Stimulated activated memory B cell treated with anti-CD40 and anti-IgM and Interleukin-4, amounts not matched to agents 10 μg/mL and 1 μg/mL and 100 μg/mL, for 72 hours (primary cell): Measurements from ENCODE around the gene TRIM2.

ENCODE experiments used
- ATAC-seq: fragments of 150-1000 bp; cut with Tn5 transposase; 2 replicates; pipeline ENCODE4 v1.10.0; 2021
- H3K27ac Mint-ChIP-seq: one replicate; pipeline ENCODE4 v1.8.0; 2022; ENCODE audit warnings: mild to moderate bottlenecking, mixed read lengths
- H3K27me3 Mint-ChIP-seq: one replicate; pipeline ENCODE4 v1.8.0; 2022; ENCODE audit warnings: mixed read lengths
- H3K36me3 Mint-ChIP-seq: one replicate; pipeline ENCODE4 v1.8.0; 2022; ENCODE audit warnings: mixed read lengths
- H3K4me1 Mint-ChIP-seq: one replicate; pipeline ENCODE4 v1.8.0; 2022; ENCODE audit warnings: mixed read lengths
- H3K4me3 Mint-ChIP-seq: one replicate; pipeline ENCODE4 v1.8.0; 2022; ENCODE audit warnings: mild to moderate bottlenecking, moderate library complexity, mixed read lengths
- H3K9me3 Mint-ChIP-seq: one replicate; pipeline ENCODE4 v1.8.0; 2022; ENCODE audit warnings: mixed read lengths

TRIM2 gene

GRCh38 chr4:153364061-153364460 is 159.8 kb downstream of the TRIM2 start:
- peaks cover 5% of the 10 kb centered on the region for H3K36me3 Mint-ChIP-seq
- peaks cover 7% of the 10 kb centered on the region for H3K4me1 Mint-ChIP-seq
- no peak overlapping the region for H3K27ac Mint-ChIP-seq
- H3K4me3 Mint-ChIP-seq = no peak overlapping the region
- ATAC-seq = no peak
- no peaks in the 10 kb centered on the region for H3K9me3 Mint-ChIP-seq
- no peaks in the 10 kb centered on the region for H3K27me3 Mint-ChIP-seq

GRCh38 chr4:153365003-153365402 is 160.8 kb downstream of the TRIM2 start:
- H3K9me3 Mint-ChIP-seq = no peaks in the 10 kb centered on the region
- peaks cover 5% of the 10 kb centered on the region for H3K36me3 Mint-ChIP-seq
- H3K27me3 Mint-ChIP-seq = no peaks in the 10 kb centered on the region
- no peak overlapping the region for H3K27ac Mint-ChIP-seq
- peaks cover 7% of the 10 kb centered on the region for H3K4me1 Mint-ChIP-seq
- peak; percentile 63 for ATAC-seq
- H3K4me3 Mint-ChIP-seq = no peak overlapping the region

DNA sequence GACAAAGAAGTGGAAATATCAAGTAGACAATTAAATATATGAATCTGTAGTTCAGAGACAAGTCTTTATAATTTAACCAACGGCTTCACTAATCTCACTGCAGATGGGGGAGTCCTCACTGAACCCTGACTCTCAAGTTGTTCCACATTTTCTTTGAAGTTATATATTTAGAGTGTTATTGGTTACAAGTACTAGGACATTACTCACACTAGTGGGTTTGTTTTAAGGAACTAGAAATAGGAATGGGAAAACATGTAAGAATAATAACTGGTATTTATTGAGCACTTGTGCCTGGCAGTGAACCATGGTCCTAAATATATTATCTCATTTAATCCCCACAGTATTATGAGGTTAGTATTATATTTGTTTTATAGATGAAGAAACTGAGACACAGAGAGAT is 162.2 kb downstream of the TRIM2 start:
- Mint-ChIP-seq H3K4me3 (no peak overlapping the region), H3K27ac (peak overlapping the region; percentile 29), H3K36me3 (peaks cover 5% of the 10 kb centered on the region), H3K27me3 (no peaks in the 10 kb centered on the region), H3K4me1 (peaks cover 7% of the 10 kb centered on the region), H3K9me3 (no peaks in the 10 kb centered on the region)
- no peak for ATAC-seq

DNA sequence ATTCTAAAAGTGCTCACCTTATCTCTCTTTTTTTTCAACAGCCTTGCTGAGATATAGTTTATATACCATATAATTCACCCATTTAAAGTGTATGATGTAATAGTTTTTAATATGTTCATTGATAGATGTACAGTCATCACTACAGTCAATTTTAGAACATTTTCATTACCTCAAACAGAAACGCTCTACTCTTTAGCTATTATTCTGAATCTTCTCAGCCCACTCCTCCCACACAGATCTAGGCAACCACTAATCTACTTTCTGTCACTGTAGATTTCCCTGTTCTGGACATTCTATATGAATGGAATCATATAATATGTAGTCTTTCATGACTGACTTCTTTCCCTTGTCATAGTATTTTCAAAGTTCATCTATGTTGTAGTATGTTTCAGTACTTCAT is 162.8 kb downstream of the TRIM2 start:
- no peak overlapping the region for H3K4me3 Mint-ChIP-seq
- peaks cover 7% of the 10 kb centered on the region for H3K4me1 Mint-ChIP-seq
- H3K36me3 Mint-ChIP-seq = peaks cover 5% of the 10 kb centered on the region
- no peaks in the 10 kb centered on the region for H3K9me3 Mint-ChIP-seq
- no peaks in the 10 kb centered on the region for H3K27me3 Mint-ChIP-seq
- peak overlapping the region; percentile 29 for H3K27ac Mint-ChIP-seq
- ATAC-seq = no peak

- Mint-ChIP-seq H3K27ac (no peak overlapping the region), H3K9me3 (no peaks in the 10 kb centered on the region), H3K36me3 (peaks cover 10% of the 10 kb centered on the region), H3K4me3 (no peak overlapping the region), H3K4me1 (peaks cover 7% of the 10 kb centered on the region), H3K27me3 (no peaks in the 10 kb centered on the region)
- ATAC-seq = no peak
These were observed 164.8 kb downstream of the TRIM2 start for GRCh38 chr4:153369021-153369420.

DNA sequence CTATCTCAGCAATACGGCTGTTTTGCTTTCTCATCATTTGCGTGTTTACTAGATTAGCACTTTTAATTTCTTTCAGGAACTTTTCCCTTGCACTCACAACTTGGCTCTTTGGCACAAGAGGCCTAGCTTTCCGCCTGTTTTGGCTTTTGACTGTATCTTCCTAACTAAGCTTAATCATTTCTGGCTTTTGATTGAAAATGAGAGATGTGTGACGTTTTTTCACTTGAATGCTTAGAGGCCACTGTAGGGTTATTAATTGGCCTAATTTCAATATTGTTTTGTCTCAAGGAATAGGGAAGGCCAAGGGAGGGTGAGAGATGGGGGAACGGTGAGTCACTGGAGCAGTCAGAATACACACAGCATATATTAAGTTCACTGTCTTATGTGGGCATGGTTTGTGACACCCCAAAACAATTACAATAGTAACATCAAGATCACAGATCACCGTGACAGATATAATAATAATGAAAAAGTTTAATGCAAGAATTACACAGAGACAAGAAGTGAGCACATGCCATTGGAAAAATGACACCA is 167.5 kb downstream of the TRIM2 start:
- no peaks in the 10 kb centered on the region for H3K9me3 Mint-ChIP-seq
- H3K27me3 Mint-ChIP-seq = no peaks in the 10 kb centered on the region
- no peak for ATAC-seq
- H3K27ac Mint-ChIP-seq = no peak overlapping the region
- H3K36me3 Mint-ChIP-seq = peaks cover 10% of the 10 kb centered on the region
- no peak overlapping the region for H3K4me3 Mint-ChIP-seq
- peaks cover 7% of the 10 kb centered on the region for H3K4me1 Mint-ChIP-seq

GRCh38 chr4:153372967-153373562 is 168.8 kb downstream of the TRIM2 start:
- Mint-ChIP-seq H3K36me3 (peaks cover 5% of the 10 kb centered on the region), H3K9me3 (no peaks in the 10 kb centered on the region), H3K27me3 (no peaks in the 10 kb centered on the region), H3K4me3 (no peak overlapping the region), H3K27ac (no peak overlapping the region), H3K4me1 (no peaks in the 10 kb centered on the region)
- ATAC-seq = no peak

- Mint-ChIP-seq H3K9me3 (no peaks in the 10 kb centered on the region), H3K27ac (no peak overlapping the region), H3K4me1 (peaks cover 8% of the 10 kb centered on the region), H3K27me3 (no peaks in the 10 kb centered on the region), H3K4me3 (no peak overlapping the region), H3K36me3 (peaks cover 5% of the 10 kb centered on the region)
- ATAC-seq = no peak
These were observed 170.2 kb downstream of the TRIM2 start for GRCh38 chr4:153374442-153374841.

- Mint-ChIP-seq H3K27ac (no peak overlapping the region), H3K4me3 (no peak overlapping the region), H3K4me1 (peaks cover 8% of the 10 kb centered on the region), H3K9me3 (no peaks in the 10 kb centered on the region), H3K36me3 (peaks cover 5% of the 10 kb centered on the region), H3K27me3 (no peaks in the 10 kb centered on the region)
- no peak for ATAC-seq
These were observed 171.1 kb downstream of the TRIM2 start for GRCh38 chr4:153375303-153375702.

- Mint-ChIP-seq H3K4me1 (peaks cover 8% of the 10 kb centered on the region), H3K27me3 (no peaks in the 10 kb centered on the region), H3K36me3 (no peaks in the 10 kb centered on the region), H3K27ac (no peak overlapping the region), H3K4me3 (no peak overlapping the region), H3K9me3 (no peaks in the 10 kb centered on the region)
- no peak for ATAC-seq
These were observed 178.9 kb downstream of the TRIM2 start for GRCh38 chr4:153383131-153383530.

DNA sequence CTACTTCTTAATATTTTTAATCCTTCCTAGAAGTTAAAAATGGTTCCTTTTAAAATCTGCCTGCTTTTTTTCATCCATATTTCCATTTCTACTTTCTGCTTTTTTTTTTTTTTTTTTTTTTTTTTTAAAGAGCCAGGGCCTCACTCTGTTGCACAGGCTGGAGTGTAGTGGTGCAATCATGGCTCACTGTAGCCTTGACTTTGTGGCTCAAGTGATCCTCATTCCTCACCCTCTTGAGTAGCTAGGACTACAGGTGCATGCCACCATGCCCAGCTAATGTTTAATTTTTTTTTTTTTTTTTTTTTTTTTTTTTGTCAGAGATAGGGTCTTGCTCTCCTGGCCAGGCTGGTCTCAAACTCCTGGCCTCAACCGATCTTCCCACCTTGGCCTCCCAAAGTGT is 179.9 kb downstream of the TRIM2 start:
- H3K4me1 Mint-ChIP-seq = peaks cover 2% of the 10 kb centered on the region
- H3K27me3 Mint-ChIP-seq = no peaks in the 10 kb centered on the region
- H3K9me3 Mint-ChIP-seq = no peaks in the 10 kb centered on the region
- no peaks in the 10 kb centered on the region for H3K36me3 Mint-ChIP-seq
- no peak overlapping the region for H3K4me3 Mint-ChIP-seq
- ATAC-seq = no peak
- no peak overlapping the region for H3K27ac Mint-ChIP-seq

GRCh38 chr4:153385784-153386183 is 181.5 kb downstream of the TRIM2 start:
- H3K4me1 Mint-ChIP-seq = no peaks in the 10 kb centered on the region
- H3K9me3 Mint-ChIP-seq = no peaks in the 10 kb centered on the region
- H3K27ac Mint-ChIP-seq = no peak overlapping the region
- H3K27me3 Mint-ChIP-seq = no peaks in the 10 kb centered on the region
- no peak for ATAC-seq
- H3K4me3 Mint-ChIP-seq = no peak overlapping the region
- H3K36me3 Mint-ChIP-seq = no peaks in the 10 kb centered on the region

DNA sequence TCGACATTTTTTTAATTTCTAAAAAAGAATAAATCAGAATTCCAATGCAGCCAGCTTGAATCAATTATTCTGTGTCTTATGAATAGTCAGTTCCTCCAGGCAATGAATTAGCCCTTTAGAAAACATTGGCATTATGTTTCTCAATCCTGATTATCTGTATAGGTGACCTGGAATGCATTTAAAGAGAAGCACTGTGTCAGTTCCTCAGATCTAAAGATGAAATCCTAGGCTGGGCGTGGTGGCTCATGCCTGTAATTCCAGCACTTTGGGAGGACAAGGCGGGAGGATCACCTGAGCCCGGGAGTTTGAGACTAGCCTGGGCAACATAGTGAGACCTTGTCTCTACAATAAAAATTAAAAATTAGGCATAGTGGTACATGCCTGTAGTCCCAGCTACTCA is 183.7 kb downstream of the TRIM2 start:
- H3K36me3 Mint-ChIP-seq = no peaks in the 10 kb centered on the region
- H3K4me1 Mint-ChIP-seq = no peaks in the 10 kb centered on the region
- no peaks in the 10 kb centered on the region for H3K27me3 Mint-ChIP-seq
- H3K4me3 Mint-ChIP-seq = no peak overlapping the region
- no peaks in the 10 kb centered on the region for H3K9me3 Mint-ChIP-seq
- ATAC-seq = no peak
- no peak overlapping the region for H3K27ac Mint-ChIP-seq
